WTC11 (cell line): ENCODE results near the gene ARHGEF10L.

Experiments used
- ATF1 ChIP-seq: sonication (generic); formaldehyde crosslinking; IDR thresholded peaks from 2 replicates; pipeline ENCODE4 v1.8.1; 2023; ENCODE audit warnings: mild to moderate bottlenecking, moderate library complexity, missing genetic modification reagents
- FOXJ3 ChIP-seq: sonication (generic); formaldehyde crosslinking; IDR thresholded peaks from 2 replicates; pipeline ENCODE4 v1.9.0; 2021; ENCODE audit warnings: missing genetic modification reagents, mild to moderate bottlenecking, borderline replicate concordance
- HMGA2 ChIP-seq: fragments of 250-450 bp; sonication (Bioruptor Pico); IDR thresholded peaks from 2 replicates; pipeline ENCODE4 v1.4.0; 2021; ENCODE audit warnings: mild to moderate bottlenecking, moderate library complexity
- JAZF1 ChIP-seq: fragments of 250-450 bp; sonication (Bioruptor Pico); IDR thresholded peaks from 2 replicates; pipeline ENCODE4 v1.9.0; 2021; ENCODE audit warnings: moderate library complexity, mild to moderate bottlenecking, inconsistent platforms
- USF2 ChIP-seq: sonication (generic); formaldehyde crosslinking; IDR thresholded peaks from 2 replicates; pipeline ENCODE4 v1.8.1; 2023; ENCODE audit warnings: mild to moderate bottlenecking, missing genetic modification reagents, moderate library complexity
- TF ChIP-seq, protein P1 (sequence below): fragments of 200-600 bp; IDR thresholded peaks from 2 replicates; pipeline ENCODE4 v1.8.0; 2022; ENCODE audit warnings: antibody characterized with exemption
- TF ChIP-seq, protein P2 (sequence below): sonication (generic); formaldehyde crosslinking; IDR thresholded peaks from 2 replicates; pipeline ENCODE4 v1.8.1; 2022; ENCODE audit warnings: mild to moderate bottlenecking, moderate library complexity, missing genetic modification reagents
- TF ChIP-seq, protein P3 (sequence below): sonication (generic); formaldehyde crosslinking; IDR thresholded peaks from 2 replicates; pipeline ENCODE4 v1.8.0; 2022; ENCODE audit warnings: mild to moderate bottlenecking, missing genetic modification reagents

DNA sequence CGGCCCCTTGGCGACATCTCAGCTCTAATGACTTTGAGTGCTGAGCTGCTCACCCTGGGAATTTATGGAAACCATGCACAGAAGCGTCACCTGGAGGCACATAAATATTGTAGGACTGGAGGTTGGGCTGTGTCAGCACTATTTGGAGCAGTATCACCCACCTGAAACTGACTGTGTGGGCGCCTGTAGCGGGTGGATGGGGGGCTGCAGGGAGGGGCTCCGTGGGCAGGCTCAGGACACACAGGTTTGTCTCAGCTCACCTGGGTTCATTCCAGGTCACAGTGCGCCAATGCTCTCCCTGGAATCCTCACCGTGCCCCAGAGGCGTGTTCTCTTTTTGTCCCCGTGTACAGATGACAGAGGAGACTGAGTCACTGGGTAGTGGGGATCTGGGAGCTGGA, 140.8 kb downstream of the ARHGEF10L start:
- TF ChIP-seq, protein P1, sequence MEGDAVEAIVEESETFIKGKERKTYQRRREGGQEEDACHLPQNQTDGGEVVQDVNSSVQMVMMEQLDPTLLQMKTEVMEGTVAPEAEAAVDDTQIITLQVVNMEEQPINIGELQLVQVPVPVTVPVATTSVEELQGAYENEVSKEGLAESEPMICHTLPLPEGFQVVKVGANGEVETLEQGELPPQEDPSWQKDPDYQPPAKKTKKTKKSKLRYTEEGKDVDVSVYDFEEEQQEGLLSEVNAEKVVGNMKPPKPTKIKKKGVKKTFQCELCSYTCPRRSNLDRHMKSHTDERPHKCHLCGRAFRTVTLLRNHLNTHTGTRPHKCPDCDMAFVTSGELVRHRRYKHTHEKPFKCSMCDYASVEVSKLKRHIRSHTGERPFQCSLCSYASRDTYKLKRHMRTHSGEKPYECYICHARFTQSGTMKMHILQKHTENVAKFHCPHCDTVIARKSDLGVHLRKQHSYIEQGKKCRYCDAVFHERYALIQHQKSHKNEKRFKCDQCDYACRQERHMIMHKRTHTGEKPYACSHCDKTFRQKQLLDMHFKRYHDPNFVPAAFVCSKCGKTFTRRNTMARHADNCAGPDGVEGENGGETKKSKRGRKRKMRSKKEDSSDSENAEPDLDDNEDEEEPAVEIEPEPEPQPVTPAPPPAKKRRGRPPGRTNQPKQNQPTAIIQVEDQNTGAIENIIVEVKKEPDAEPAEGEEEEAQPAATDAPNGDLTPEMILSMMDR: no peak
- TF ChIP-seq JAZF1: no peak
- no peak for TF ChIP-seq HMGA2 (CRISPR knock-in tag)
- TF ChIP-seq, protein P2, sequence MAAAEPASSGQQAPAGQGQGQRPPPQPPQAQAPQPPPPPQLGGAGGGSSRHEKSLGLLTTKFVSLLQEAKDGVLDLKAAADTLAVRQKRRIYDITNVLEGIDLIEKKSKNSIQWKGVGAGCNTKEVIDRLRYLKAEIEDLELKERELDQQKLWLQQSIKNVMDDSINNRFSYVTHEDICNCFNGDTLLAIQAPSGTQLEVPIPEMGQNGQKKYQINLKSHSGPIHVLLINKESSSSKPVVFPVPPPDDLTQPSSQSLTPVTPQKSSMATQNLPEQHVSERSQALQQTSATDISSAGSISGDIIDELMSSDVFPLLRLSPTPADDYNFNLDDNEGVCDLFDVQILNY (CRISPR knock-in tag): no peak
- TF ChIP-seq ATF1: no peak
- TF ChIP-seq USF2 (CRISPR knock-in tag): no peak
- no peak for TF ChIP-seq FOXJ3 (CRISPR knock-in tag)
- TF ChIP-seq, protein P3, sequence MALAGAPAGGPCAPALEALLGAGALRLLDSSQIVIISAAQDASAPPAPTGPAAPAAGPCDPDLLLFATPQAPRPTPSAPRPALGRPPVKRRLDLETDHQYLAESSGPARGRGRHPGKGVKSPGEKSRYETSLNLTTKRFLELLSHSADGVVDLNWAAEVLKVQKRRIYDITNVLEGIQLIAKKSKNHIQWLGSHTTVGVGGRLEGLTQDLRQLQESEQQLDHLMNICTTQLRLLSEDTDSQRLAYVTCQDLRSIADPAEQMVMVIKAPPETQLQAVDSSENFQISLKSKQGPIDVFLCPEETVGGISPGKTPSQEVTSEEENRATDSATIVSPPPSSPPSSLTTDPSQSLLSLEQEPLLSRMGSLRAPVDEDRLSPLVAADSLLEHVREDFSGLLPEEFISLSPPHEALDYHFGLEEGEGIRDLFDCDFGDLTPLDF (CRISPR knock-in tag): no peak
